Aorta (tissue), 5 donors: ENCODE measurements around the gene VTI1B. TPM values are rescaled to one million over a fixed set of nuclear protein-coding genes. Genes with fewer than 3 reads are reported as not detected.
"Not testable (repeated sequence)": the region's sequence is repeated elsewhere in the genome, so short reads cannot be mapped to it uniquely, and the experiment has no call there.

Experiments used
- ATAC-seq: fragments of 200-7000 bp; cut with Tn5 transposase; one replicate; pipeline ENCODE4 v1.9.1; 2022; ENCODE audit warnings: moderate library complexity; ENCODE audit not compliant: low FRiP score
- DNase-seq, 2 donors: peaks; one replicate each; pipeline ENCODE4 v3.0.0-alpha.2; 2020
- H3K27ac ChIP-seq, 2 donors: one replicate each; pipeline ENCODE4 v1.5.1; 2013; ENCODE audit warnings: low read length in 2 of 2, mild to moderate bottlenecking in 2 of 2, moderate library complexity in 2 of 2, control low read depth in 1 of 2, inconsistent platforms in 1 of 2, low read depth in 1 of 2
- H3K27me3 ChIP-seq, 2 donors: one replicate each; pipeline ENCODE4 v1.6.1; 2013; ENCODE audit warnings: control low read depth in 1 of 2, low read length in 1 of 2, mild to moderate bottlenecking in 1 of 2, moderate library complexity in 1 of 2; ENCODE audit not compliant: insufficient read depth in 2 of 2, control insufficient read depth in 1 of 2
- H3K36me3 ChIP-seq, 2 donors: one replicate each; pipeline ENCODE4 v1.6.1; 2013; ENCODE audit warnings: control low read depth in 1 of 2, low read length in 1 of 2, mild to moderate bottlenecking in 1 of 2; ENCODE audit not compliant: insufficient read depth in 2 of 2, control insufficient read depth in 1 of 2
- H3K4me1 ChIP-seq, 2 donors: one replicate each; pipeline ENCODE4 v1.6.1; 2013; ENCODE audit warnings: low read length in 2 of 2, control low read depth in 1 of 2, mild to moderate bottlenecking in 1 of 2, moderate library complexity in 1 of 2; ENCODE audit not compliant: insufficient read depth in 2 of 2, control insufficient read depth in 1 of 2
- H3K4me3 ChIP-seq, 2 donors: one replicate each; pipeline ENCODE4 v1.5.1; 2013; ENCODE audit warnings: low read length in 2 of 2, control low read depth in 1 of 2, mild to moderate bottlenecking in 1 of 2
- H3K9me3 ChIP-seq: one replicate; pipeline ENCODE4 v1.6.1; 2013; ENCODE audit warnings: mild to moderate bottlenecking, low read length; ENCODE audit not compliant: control insufficient read depth
- WGBS, 2 donors: extraction: QIAGEN DNeasy Blood & Tissue Kit; methylation state at CpG; one replicate each; pipeline ENCODE4 v1.1.7; 2013; 5-methylcytosine and 5-hydroxymethylcytosine counted together
- intact Hi-C, 2 donors: fragments of 100-400 bp; cut with DNase I; formaldehyde crosslinking; loops; one replicate each; pipeline versions ENCODE4 v1.14.2 to v1.15.0; 2022
- polyA plus RNA-seq, 2 donors: library from polyadenylated mRNA; stranded (reverse); fragments of 200-250 nt; gene quantifications; one replicate each; pipeline ENCODE4 v1.2.3, GENCODE V29; 2013
- total RNA-seq, 2 donors: library from RNA; stranded (reverse); fragmentation: NEBNext Ultra II Directional; extraction: Animal tissue kit (Norgen Biotek cat#: 25700); gene quantifications; one replicate each; pipeline ENCODE4 v1.2.1, GENCODE V29; 2021
- donor health status: healthy with polysubstance abuse.
- donor health status: Bipolar disorder and iron deficiency.
- donor health status: DM: no; HTN: no; CAD: no.
- donor health status: DM: no; HTN: no; CAD: no.
- donor health status: DM: yes; HTN: yes; CAD: no.

Gene VTI1B
- total and polyA plus RNA-seq, 4 donors, result 88.9 to 140 (median 94.7) TPM

DNA sequence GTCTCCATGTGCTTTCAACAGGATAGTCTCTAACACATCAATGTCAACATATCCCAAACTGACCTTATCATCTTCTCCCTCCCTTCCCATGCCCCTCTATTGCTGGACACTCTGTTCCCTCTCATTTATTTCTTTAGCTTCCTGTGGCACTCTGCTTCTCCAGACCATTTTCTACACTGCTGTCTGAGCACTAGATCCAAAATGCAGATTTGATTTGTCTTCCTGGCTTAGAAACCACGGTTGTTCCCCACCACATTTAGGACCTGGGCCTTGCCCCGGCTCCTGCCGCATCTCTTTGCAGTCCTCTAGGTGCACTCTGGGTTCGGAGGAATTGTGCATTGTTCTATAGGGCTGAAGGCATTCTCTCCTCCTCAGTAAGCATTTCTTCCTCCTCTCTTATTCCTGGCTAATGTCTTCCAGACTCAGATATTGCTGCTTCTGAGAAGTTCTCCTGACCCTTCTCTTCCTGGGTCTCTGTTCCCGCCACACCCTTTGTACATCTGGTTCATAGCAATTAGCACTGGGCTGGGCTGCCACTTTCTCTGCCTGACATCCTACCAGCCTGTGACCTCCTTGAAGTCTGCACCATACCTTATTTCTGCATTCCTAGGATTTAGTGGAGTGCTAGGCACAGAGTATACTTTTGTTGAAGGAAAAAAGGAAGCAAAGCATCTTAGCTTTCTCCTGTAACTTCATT lies 40.8 kb downstream of the VTI1B start:
- Histone ChIP-seq H3K4me3 (no peak overlapping the region), H3K4me1 (no peaks in the 10 kb centered on the region), H3K9me3 (no peaks in the 10 kb centered on the region), H3K27ac (no peak overlapping the region), H3K27me3 (no peaks in the 10 kb centered on the region), H3K36me3 (no peaks in the 10 kb centered on the region)
- ATAC-seq, result no peak
- no peak for DNase-seq
- intact Hi-C loops, result no loop called here
- 84 to 90% methylated on average over 5 of the region's 5 CpGs for WGBS, 2 donors

DNA sequence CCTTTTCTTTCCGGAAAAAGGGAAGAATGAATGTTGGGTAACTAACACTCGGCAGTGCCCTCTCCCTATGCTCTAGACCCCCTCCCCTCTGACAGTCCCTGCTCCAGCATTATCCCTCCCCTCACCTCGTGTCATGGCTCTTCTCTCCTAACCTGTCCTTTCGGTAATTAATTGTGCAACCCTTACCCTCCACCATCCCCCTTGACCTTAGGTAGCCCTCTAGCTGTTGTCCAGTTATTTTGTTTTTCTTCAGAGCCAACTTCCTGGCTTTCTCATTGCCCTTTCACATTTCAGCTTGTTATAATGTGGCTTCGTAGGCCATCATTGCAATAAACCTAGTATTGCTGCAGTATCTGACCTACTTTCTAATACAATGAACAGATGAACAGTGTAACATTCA lies 43.5 kb downstream of the VTI1B start:
- H3K4me3 ChIP-seq, result no peak overlapping the region
- ATAC-seq, result no peak
- 79 to 83% methylated on average over 5 of the region's 5 CpGs for WGBS, 2 donors
- H3K27ac ChIP-seq, result no peak overlapping the region
- no peaks in the 10 kb centered on the region for H3K9me3 ChIP-seq
- no peaks in the 10 kb centered on the region for H3K27me3 ChIP-seq
- DNase-seq, result no peak
- intact Hi-C loops, result no loop called here
- no peaks in the 10 kb centered on the region for H3K4me1 ChIP-seq
- H3K36me3 ChIP-seq, result no peaks in the 10 kb centered on the region

DNA sequence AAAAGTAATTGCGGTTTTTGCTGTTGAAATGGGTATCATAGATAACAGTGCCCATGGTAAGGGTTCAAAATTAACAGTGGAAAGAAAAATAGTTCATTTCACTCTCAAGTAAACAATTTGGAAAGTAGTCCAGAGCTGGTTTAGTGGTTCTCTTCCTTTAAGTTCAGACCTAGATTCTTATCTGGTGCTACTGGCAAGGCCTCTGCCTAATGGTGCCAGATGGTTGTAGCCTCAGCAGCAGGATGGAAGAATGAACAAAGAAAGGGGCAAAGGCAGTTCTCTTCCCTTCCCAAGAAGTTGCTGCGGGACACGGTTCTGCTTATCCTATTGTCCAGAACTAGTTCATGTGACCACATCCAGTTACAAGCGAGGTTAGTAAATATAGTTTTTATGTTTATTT lies 44.2 kb downstream of the VTI1B start:
- DNase-seq (no peak), ATAC-seq (no peak)
- 90 to 91% methylated on average over 4 of the region's 4 CpGs for WGBS, 2 donors
- intact Hi-C loops, result no loop called here
- Histone ChIP-seq H3K4me1 (no peaks in the 10 kb centered on the region), H3K36me3 (no peaks in the 10 kb centered on the region), H3K4me3 (no peak overlapping the region), H3K9me3 (no peaks in the 10 kb centered on the region), H3K27me3 (no peaks in the 10 kb centered on the region), H3K27ac (no peak overlapping the region)

DNA sequence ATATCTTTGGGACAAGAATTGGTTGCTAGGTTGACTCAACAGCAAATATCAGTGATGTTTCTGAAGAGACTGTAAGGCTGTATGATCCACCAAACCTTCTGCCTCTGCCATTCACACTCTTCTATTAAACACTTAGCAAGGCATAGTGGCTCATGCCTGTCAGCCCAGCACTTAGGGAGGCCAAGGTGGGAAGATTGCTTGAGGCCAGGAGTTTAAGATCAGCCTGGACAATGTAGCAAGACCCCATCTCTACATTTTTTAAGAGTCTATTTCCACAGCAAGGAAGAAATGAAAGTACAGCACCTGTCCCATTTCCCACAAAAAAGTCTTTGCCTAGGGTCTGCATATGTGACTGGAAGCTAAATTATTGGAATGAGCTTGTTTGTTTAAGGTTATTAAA lies 46.9 kb downstream of the VTI1B start:
- no peaks in the 10 kb centered on the region for H3K9me3 ChIP-seq
- no peak for DNase-seq
- no peak overlapping the region for H3K27ac ChIP-seq
- no peak overlapping the region for H3K4me3 ChIP-seq
- peaks cover 0 to 2% of the 10 kb centered on the region in 2 donors for H3K4me1 ChIP-seq
- no peak for ATAC-seq
- no peaks in the 10 kb centered on the region for H3K27me3 ChIP-seq
- intact Hi-C loops, result no loop called here
- H3K36me3 ChIP-seq, result no peaks in the 10 kb centered on the region

DNA sequence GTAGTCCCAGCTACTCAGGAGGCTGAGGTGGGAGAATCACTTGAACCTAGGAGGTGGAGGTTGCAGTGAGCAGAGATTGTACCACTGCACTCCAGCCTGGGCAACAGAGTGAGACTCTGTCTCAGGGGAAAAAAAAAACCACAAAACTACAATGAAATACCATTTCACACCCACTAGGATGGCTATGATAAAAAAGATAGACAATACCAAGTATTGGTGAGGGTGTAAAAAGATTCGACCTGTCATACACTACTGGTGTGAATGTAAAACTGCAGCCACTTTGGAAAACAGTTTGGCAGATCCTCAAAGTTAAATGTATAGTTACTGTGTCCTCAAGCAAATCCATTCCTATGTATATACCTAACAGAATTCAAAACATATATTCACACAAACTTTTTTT lies 48.3 kb downstream of the VTI1B start:
- ATAC-seq, H3K9me3 ChIP-seq, intact Hi-C loops, H3K4me3 ChIP-seq, H3K4me1 ChIP-seq, DNase-seq, H3K27me3 ChIP-seq, H3K27ac ChIP-seq, H3K36me3 ChIP-seq: not testable (repeated sequence)
- 90 to 94% methylated on average over 1 of the region's 1 CpG for WGBS, 2 donors

DNA sequence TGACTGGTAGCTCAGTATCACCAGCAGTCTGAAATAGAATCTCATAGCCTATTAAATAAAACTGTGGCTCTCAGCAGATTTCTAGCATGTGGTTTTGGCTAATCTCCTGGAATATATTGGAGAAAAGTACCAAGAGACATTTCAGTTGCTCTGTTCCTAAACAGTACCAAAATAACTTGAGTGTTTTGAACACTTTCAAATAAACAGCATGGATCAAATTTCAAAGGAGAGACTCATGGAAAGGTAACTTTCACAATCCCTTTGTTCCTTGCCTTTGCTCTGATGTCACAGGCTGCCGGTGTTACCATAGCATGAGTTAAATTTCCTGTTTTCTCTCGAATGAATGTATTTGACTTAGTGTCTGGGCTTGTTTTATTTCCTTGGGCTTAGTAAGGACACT lies 51.3 kb downstream of the VTI1B start:
- H3K4me3 ChIP-seq, result no peak overlapping the region
- no peaks in the 10 kb centered on the region for H3K9me3 ChIP-seq
- 42 to 53% methylated on average over 2 of the region's 2 CpGs for WGBS, 2 donors
- intact Hi-C loops, result no loop called here
- no peaks in the 10 kb centered on the region for H3K27me3 ChIP-seq
- H3K4me1 ChIP-seq, result peaks cover 0 to 2% of the 10 kb centered on the region in 2 donors
- DNase-seq, result no peak
- ATAC-seq, result no peak
- no peaks in the 10 kb centered on the region for H3K36me3 ChIP-seq
- H3K27ac ChIP-seq, result peak overlapping the region in 1 of 2 donors; percentile 80

DNA sequence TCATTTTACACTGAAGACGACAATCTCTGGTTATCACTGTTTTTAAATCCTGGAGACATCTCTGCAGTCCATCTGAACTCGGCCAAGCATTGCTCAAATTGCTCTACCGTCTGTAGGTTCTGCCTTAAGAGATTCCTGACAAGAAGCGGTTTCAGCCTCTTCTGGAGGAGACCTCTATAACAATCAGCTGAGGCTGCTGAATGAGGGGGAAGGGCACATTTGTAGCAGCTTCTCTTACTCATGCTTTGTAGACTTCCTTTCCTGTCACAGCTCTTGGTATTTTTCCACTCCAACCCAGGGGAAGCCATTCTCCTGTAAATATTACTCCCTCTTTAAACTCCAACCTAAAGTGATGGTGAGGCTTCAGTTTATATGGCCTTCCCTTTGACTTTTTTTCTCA lies 51.8 kb downstream of the VTI1B start:
- ATAC-seq (no peak), DNase-seq (peak in 1 of 2 donors; percentile 62)
- WGBS, 2 donors, result 30 to 33% methylated on average over 4 of the region's 4 CpGs
- peak overlapping the region; percentile 25 to 80 for H3K27ac ChIP-seq
- intact Hi-C loops, result no loop called here
- no peaks in the 10 kb centered on the region for H3K36me3 ChIP-seq
- no peaks in the 10 kb centered on the region for H3K9me3 ChIP-seq
- no peaks in the 10 kb centered on the region for H3K27me3 ChIP-seq
- peaks cover 0 to 2% of the 10 kb centered on the region in 2 donors for H3K4me1 ChIP-seq
- H3K4me3 ChIP-seq, result no peak overlapping the region

DNA sequence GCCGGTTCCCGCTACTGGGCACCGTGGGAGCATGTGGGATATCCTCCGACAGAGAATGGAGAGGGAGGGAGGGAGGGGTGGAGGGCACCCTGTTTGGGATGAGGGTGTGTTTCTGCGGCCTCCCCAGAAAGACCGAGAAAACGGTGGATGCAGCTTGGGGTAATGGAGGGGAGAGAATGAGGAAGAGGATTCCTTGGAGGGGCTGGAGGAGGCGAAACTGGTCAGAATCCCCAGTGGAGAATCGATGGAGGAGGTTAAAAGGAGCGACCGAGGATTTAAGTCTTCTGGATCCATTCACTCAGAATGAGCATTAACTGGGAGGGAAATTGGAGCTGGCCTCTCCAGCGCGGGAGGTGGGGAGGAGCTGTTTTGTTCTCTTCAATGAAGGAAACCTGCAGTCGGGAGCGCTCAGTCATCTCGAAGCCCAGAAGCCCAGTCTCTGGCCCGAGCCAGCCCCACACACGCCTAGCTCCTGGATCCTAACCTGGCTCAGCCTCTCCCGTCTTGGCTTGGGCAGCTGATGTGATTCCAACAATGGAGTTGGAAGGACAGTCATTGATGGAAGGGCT lies 54.1 kb downstream of the VTI1B start:
- DNase-seq (peak in 1 of 2 donors; percentile 77), ATAC-seq (peak; percentile 36)
- Histone ChIP-seq H3K27ac (peak overlapping the region in 1 of 2 donors; percentile 66), H3K36me3 (no peaks in the 10 kb centered on the region), H3K4me1 (peaks cover 0 to 2% of the 10 kb centered on the region in 2 donors), H3K4me3 (peak overlapping the region; percentile 29 to 42), H3K9me3 (no peaks in the 10 kb centered on the region), H3K27me3 (no peaks in the 10 kb centered on the region)
- intact Hi-C loops, result no loop called here
- WGBS, 2 donors, result 2 to 3% methylated on average over 19 of the region's 19 CpGs
